Measurements from ENCODE around the gene GRM1. TPM values are rescaled to one million over a fixed set of nuclear protein-coding genes. Genes with fewer than 3 reads are reported as not detected.

The GRM1 gene
- total and polyA plus RNA-seq, 7 experiments from 2014 or later: not detected

- peaks cover 0 to 7% (median 0%) of the 10 kb centered on the region in 11 donors for H3K9me3 Mint-ChIP-seq
- H3K27me3 Mint-ChIP-seq: peaks cover 16 to 39% (median 27%) of the 10 kb centered on the region in 5 donors
- no peak for ATAC-seq
- Histone ChIP-seq H3K4me1 (ENCODE audit: control insufficient read depth in 2 of 2, insufficient read depth in 2 of 2, low read length in 2 of 2) (no peaks in the 10 kb centered on the region), H3K9me3 (ENCODE audit: control insufficient read depth in 2 of 3, low read length in 3 of 3) (no peaks in the 10 kb centered on the region), H3K27ac (ENCODE audit: low read depth, low read length) (no peak overlapping the region), H3K27me3 (ENCODE audit: control insufficient read depth in 2 of 2, insufficient read depth in 2 of 2, low read length in 2 of 2) (no peaks in the 10 kb centered on the region), H3K4me3 (ENCODE audit: low read length) (no peak overlapping the region), H3K36me3 (ENCODE audit: control insufficient read depth in 2 of 3, insufficient read depth in 3 of 3, low read length in 3 of 3) (no peaks in the 10 kb centered on the region)
- intact Hi-C loops (cut with micrococcal nuclease): no loop called here
- H3K36me3 Mint-ChIP-seq: no peaks in the 10 kb centered on the region
- no peak for DNase-seq
- ChIA-PET POLR2A (no interaction called here), CTCF (no interaction called here)
- H3K4me1 Mint-ChIP-seq: no peaks in the 10 kb centered on the region
- H3K4me3 Mint-ChIP-seq: no peak overlapping the region
- no peak overlapping the region for H3K27ac Mint-ChIP-seq
These were observed 406.0 kb downstream of the GRM1 start for GRCh38 chr6:146434732-146435390.

DNA sequence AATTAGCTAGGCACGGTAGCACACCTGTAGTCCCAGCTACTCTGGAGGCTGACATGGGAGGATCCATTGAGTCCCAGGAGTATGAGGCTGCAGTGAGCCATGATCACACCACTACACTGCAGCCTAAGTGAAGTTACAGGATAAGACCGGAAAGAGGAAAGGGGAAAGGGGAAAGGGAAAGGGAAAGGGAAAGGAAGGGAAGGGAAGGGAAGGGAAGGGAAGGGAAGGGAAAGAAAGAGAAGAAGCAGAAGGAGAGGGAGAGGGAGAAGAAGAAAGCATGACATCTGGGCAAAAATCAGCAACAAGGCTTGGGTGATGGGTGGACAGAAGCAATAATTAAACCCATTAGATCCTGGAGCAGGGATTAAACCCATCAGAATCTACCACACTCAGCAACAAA lies 413.0 kb downstream of the GRM1 start:
- peaks cover 0 to 7% (median 0%) of the 10 kb centered on the region in 11 donors for H3K9me3 Mint-ChIP-seq
- H3K4me3 Mint-ChIP-seq: no peak overlapping the region
- H3K27me3 Mint-ChIP-seq: peaks cover 0 to 11% (median 6%) of the 10 kb centered on the region in 5 donors
- Histone ChIP-seq H3K4me3 (ENCODE audit: low read length) (no peak overlapping the region), H3K4me1 (ENCODE audit: control insufficient read depth in 2 of 2, insufficient read depth in 2 of 2, low read length in 2 of 2) (no peaks in the 10 kb centered on the region), H3K9me3 (ENCODE audit: control insufficient read depth in 2 of 3, low read length in 3 of 3) (no peaks in the 10 kb centered on the region), H3K27me3 (ENCODE audit: control insufficient read depth in 2 of 2, insufficient read depth in 2 of 2, low read length in 2 of 2) (no peaks in the 10 kb centered on the region), H3K36me3 (ENCODE audit: control insufficient read depth in 2 of 3, insufficient read depth in 3 of 3, low read length in 3 of 3) (no peaks in the 10 kb centered on the region), H3K27ac (ENCODE audit: low read depth, low read length) (no peak overlapping the region)
- CTCF ChIA-PET: no interaction called here
- no peaks in the 10 kb centered on the region for H3K36me3 Mint-ChIP-seq
- DNase-seq (no peak), ATAC-seq (no peak)
- no peaks in the 10 kb centered on the region for H3K4me1 Mint-ChIP-seq
- POLR2A ChIA-PET: no interaction called here
- intact Hi-C loops (cut with micrococcal nuclease): no loop called here
- no peak overlapping the region for H3K27ac Mint-ChIP-seq

DNA sequence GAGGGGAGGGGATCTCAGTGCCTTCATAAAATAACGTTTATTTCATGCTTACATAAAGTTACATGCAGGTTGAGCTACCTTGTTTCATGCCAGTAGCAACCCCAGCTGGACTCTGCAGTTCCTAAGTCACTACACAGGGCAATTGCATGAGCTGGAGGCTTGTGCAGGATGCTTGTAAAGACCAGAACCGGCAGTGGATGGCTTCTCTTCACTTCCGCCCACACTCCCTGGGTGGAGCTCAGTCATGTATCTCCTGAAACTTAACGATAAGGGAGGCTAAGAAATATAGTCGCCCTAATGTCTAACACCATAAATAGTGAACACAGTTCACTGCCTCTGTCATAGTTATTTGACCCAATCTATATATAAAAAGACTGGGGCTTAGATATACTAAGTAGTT lies 415.3 kb downstream of the GRM1 start:
- Histone ChIP-seq H3K9me3 (ENCODE audit: control insufficient read depth in 2 of 3, low read length in 3 of 3) (no peaks in the 10 kb centered on the region), H3K36me3 (ENCODE audit: control insufficient read depth in 2 of 3, insufficient read depth in 3 of 3, low read length in 3 of 3) (no peaks in the 10 kb centered on the region), H3K4me1 (ENCODE audit: control insufficient read depth in 2 of 2, insufficient read depth in 2 of 2, low read length in 2 of 2) (no peaks in the 10 kb centered on the region), H3K27ac (ENCODE audit: low read depth, low read length) (no peak overlapping the region), H3K4me3 (ENCODE audit: low read length) (no peak overlapping the region), H3K27me3 (ENCODE audit: control insufficient read depth in 2 of 2, insufficient read depth in 2 of 2, low read length in 2 of 2) (no peaks in the 10 kb centered on the region)
- ATAC-seq: no peak
- H3K27me3 Mint-ChIP-seq: peaks cover 0 to 5% (median 2%) of the 10 kb centered on the region in 5 donors
- no peak overlapping the region for H3K27ac Mint-ChIP-seq
- intact Hi-C loops (cut with micrococcal nuclease): no loop called here
- no peak overlapping the region for H3K4me3 Mint-ChIP-seq
- H3K9me3 Mint-ChIP-seq: peaks cover 0 to 11% (median 5%) of the 10 kb centered on the region in 11 donors
- no peaks in the 10 kb centered on the region for H3K36me3 Mint-ChIP-seq
- ChIA-PET POLR2A (no interaction called here), CTCF (no interaction called here)
- no peak for DNase-seq
- H3K4me1 Mint-ChIP-seq: no peaks in the 10 kb centered on the region

DNA sequence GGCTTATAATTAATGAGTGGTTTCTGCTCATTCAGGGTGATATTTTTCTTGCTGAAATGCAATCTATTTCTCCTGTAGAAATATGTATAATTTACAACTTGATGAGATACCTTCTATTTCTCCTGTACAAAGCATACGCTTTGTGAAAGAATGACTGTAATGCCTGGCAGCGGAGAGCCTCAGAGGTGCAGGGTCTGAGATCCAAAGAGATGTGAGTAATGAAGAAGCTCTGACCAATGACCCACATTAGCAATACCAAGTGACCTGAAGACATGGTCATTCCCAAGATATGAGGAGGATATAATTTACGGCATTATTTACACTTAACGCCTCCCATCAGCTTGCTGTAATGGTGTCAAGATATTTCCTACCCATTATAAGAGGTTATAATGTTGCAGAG lies 416.4 kb downstream of the GRM1 start:
- ATAC-seq: no peak
- Mint-ChIP-seq H3K27me3 (peaks cover 0 to 5% (median 3%) of the 10 kb centered on the region in 5 donors), H3K36me3 (no peaks in the 10 kb centered on the region), H3K9me3 (peaks cover 0 to 12% (median 4%) of the 10 kb centered on the region in 11 donors), H3K27ac (no peak overlapping the region), H3K4me1 (no peaks in the 10 kb centered on the region), H3K4me3 (no peak overlapping the region)
- intact Hi-C loops (cut with micrococcal nuclease): no loop called here
- ChIA-PET CTCF (no interaction called here), POLR2A (no interaction called here)
- Histone ChIP-seq H3K36me3 (ENCODE audit: control insufficient read depth in 2 of 3, insufficient read depth in 3 of 3, low read length in 3 of 3) (no peaks in the 10 kb centered on the region), H3K4me1 (ENCODE audit: control insufficient read depth in 2 of 2, insufficient read depth in 2 of 2, low read length in 2 of 2) (no peaks in the 10 kb centered on the region), H3K9me3 (ENCODE audit: control insufficient read depth in 2 of 3, low read length in 3 of 3) (no peaks in the 10 kb centered on the region), H3K4me3 (ENCODE audit: low read length) (no peak overlapping the region), H3K27ac (ENCODE audit: low read depth, low read length) (no peak overlapping the region), H3K27me3 (ENCODE audit: control insufficient read depth in 2 of 2, insufficient read depth in 2 of 2, low read length in 2 of 2) (no peaks in the 10 kb centered on the region)
- no peak for DNase-seq

GRCh38 chr6:146456886-146457285 lies 428.0 kb downstream of the GRM1 start:
- no peak overlapping the region for H3K27ac ChIP-seq (ENCODE audit: low read depth, low read length)
- Mint-ChIP-seq H3K36me3 (peaks cover 0 to 4% (median 3%) of the 10 kb centered on the region in 5 donors), H3K27ac (no peak overlapping the region), H3K4me3 (no peak overlapping the region), H3K4me1 (no peaks in the 10 kb centered on the region), H3K9me3 (peaks cover 2 to 34% (median 24%) of the 10 kb centered on the region in 11 donors), H3K27me3 (peaks cover 0 to 6% (median 0%) of the 10 kb centered on the region in 5 donors)
- ChIA-PET POLR2A (no interaction called here), CTCF (no interaction called here)
- DNase-seq: no peak
- no peak for ATAC-seq
- H3K27me3 ChIP-seq (ENCODE audit: control insufficient read depth in 2 of 2, insufficient read depth in 2 of 2, low read length in 2 of 2): no peaks in the 10 kb centered on the region
- peaks cover 0 to 3% (median 0%) of the 10 kb centered on the region in 3 experiments for H3K9me3 ChIP-seq (ENCODE audit: control insufficient read depth in 2 of 3, low read length in 3 of 3)
- no peak overlapping the region for H3K4me3 ChIP-seq (ENCODE audit: low read length)
- no peaks in the 10 kb centered on the region for H3K36me3 ChIP-seq (ENCODE audit: control insufficient read depth in 2 of 3, insufficient read depth in 3 of 3, low read length in 3 of 3)
- intact Hi-C loops (cut with micrococcal nuclease): no loop called here
- no peaks in the 10 kb centered on the region for H3K4me1 ChIP-seq (ENCODE audit: control insufficient read depth in 2 of 2, insufficient read depth in 2 of 2, low read length in 2 of 2)

GRCh38 chr6:146460941-146461340 lies 432.1 kb downstream of the GRM1 start:
- H3K9me3 Mint-ChIP-seq: peaks cover 3 to 56% (median 26%) of the 10 kb centered on the region in 11 donors

GRCh38 chr6:146470091-146470770 lies 441.4 kb downstream of the GRM1 start:
- H3K9me3 Mint-ChIP-seq: peaks cover 0 to 8% (median 0%) of the 10 kb centered on the region in 11 donors
- no peaks in the 10 kb centered on the region for H3K36me3 Mint-ChIP-seq

More at GRCh38 chr6:146460941-146461340, 432.1 kb downstream of the GRM1 start:
- H3K4me3 Mint-ChIP-seq: no peak overlapping the region
- Histone ChIP-seq H3K27me3 (ENCODE audit: control insufficient read depth in 2 of 2, insufficient read depth in 2 of 2, low read length in 2 of 2) (no peaks in the 10 kb centered on the region), H3K9me3 (ENCODE audit: control insufficient read depth in 2 of 3, low read length in 3 of 3) (peaks cover 0 to 6% (median 0%) of the 10 kb centered on the region in 3 experiments), H3K27ac (ENCODE audit: low read depth, low read length) (no peak overlapping the region), H3K36me3 (ENCODE audit: control insufficient read depth in 2 of 3, insufficient read depth in 3 of 3, low read length in 3 of 3) (no peaks in the 10 kb centered on the region), H3K4me3 (ENCODE audit: low read length) (no peak overlapping the region), H3K4me1 (ENCODE audit: control insufficient read depth in 2 of 2, insufficient read depth in 2 of 2, low read length in 2 of 2) (no peaks in the 10 kb centered on the region)
- intact Hi-C loops (cut with micrococcal nuclease): no loop called here
- no peak overlapping the region for H3K27ac Mint-ChIP-seq
- peaks cover 0 to 4% (median 3%) of the 10 kb centered on the region in 5 donors for H3K36me3 Mint-ChIP-seq
- no peak for DNase-seq
- ChIA-PET POLR2A (no interaction called here), CTCF (no interaction called here)
- H3K27me3 Mint-ChIP-seq: peaks cover 0 to 4% (median 0%) of the 10 kb centered on the region in 5 donors
- ATAC-seq: no peak
- no peaks in the 10 kb centered on the region for H3K4me1 Mint-ChIP-seq

More at GRCh38 chr6:146470091-146470770, 441.4 kb downstream of the GRM1 start:
- DNase-seq (no peak), ATAC-seq (no peak)
- Mint-ChIP-seq H3K27me3 (peaks cover 0 to 3% (median 0%) of the 10 kb centered on the region in 5 donors), H3K4me3 (no peak overlapping the region), H3K27ac (no peak overlapping the region), H3K4me1 (no peaks in the 10 kb centered on the region)
- Histone ChIP-seq H3K4me1 (ENCODE audit: control insufficient read depth in 2 of 2, insufficient read depth in 2 of 2, low read length in 2 of 2) (no peaks in the 10 kb centered on the region), H3K27me3 (ENCODE audit: control insufficient read depth in 2 of 2, insufficient read depth in 2 of 2, low read length in 2 of 2) (peaks cover 0 to 3% of the 10 kb centered on the region in 2 donors), H3K36me3 (ENCODE audit: control insufficient read depth in 2 of 3, insufficient read depth in 3 of 3, low read length in 3 of 3) (no peaks in the 10 kb centered on the region), H3K9me3 (ENCODE audit: control insufficient read depth in 2 of 3, low read length in 3 of 3) (no peaks in the 10 kb centered on the region), H3K27ac (ENCODE audit: low read depth, low read length) (no peak overlapping the region), H3K4me3 (ENCODE audit: low read length) (no peak overlapping the region)
- POLR2A ChIA-PET: no interaction called here
- CTCF ChIA-PET: no interaction called here
- intact Hi-C loops (cut with micrococcal nuclease): no loop called here
